Stimulated activated CD4-positive, alpha-beta T cell treated with anti-CD3 and anti-CD28 coated beads, Interleukin-4, amount 100 ng/mL, for 24 hours (primary cell): ENCODE measurements around the gene CCDC157.
A peak's percentile ranks its signal among the peaks of the same experiment; 100 is the strongest.

Experiments used
- DNase-seq: peaks from one replicate; pipeline ENCODE4 v3.0.0-alpha.2; 2020

Gene CCDC157

GRCh38 chr22:30357650-30358215 lies 926 bp downstream of the CCDC157 start:
- no peak for DNase-seq

GRCh38 chr22:30358541-30358940 lies 1.7 kb downstream of the CCDC157 start:
- no peak for DNase-seq

GRCh38 chr22:30361916-30362650 lies 5.3 kb downstream of the CCDC157 start:
- no peak for DNase-seq

- no peak for DNase-seq
These were observed 6.0 kb downstream of the CCDC157 start for GRCh38 chr22:30362651-30363281.

GRCh38 chr22:30365891-30366290 lies 9.1 kb downstream of the CCDC157 start:
- DNase-seq = no peak

- DNase-seq = no peak
These were observed 11.6 kb downstream of the CCDC157 start for GRCh38 chr22:30368420-30368819.

- no peak for DNase-seq
These were observed 13.9 kb downstream of the CCDC157 start for GRCh38 chr22:30370641-30371230.

GRCh38 chr22:30371321-30371720 lies 14.5 kb downstream of the CCDC157 start:
- DNase-seq = no peak

- DNase-seq = no peak
These were observed 15.2 kb downstream of the CCDC157 start for GRCh38 chr22:30371981-30372380.

- DNase-seq = no peak
These were observed 16.1 kb downstream of the CCDC157 start for GRCh38 chr22:30372915-30373314.

- no peak for DNase-seq
These were observed 16.8 kb downstream of the CCDC157 start for GRCh38 chr22:30373331-30374325.

- DNase-seq = no peak
These were observed 18.6 kb downstream of the CCDC157 start for GRCh38 chr22:30375312-30375849.

- DNase-seq = no peak
These were observed 23.2 kb downstream of the CCDC157 start for GRCh38 chr22:30380011-30380410.

GRCh38 chr22:30381264-30381663 lies 24.5 kb downstream of the CCDC157 start:
- no peak for DNase-seq

GRCh38 chr22:30382340-30382739 lies 25.5 kb downstream of the CCDC157 start:
- DNase-seq = no peak

GRCh38 chr22:30383061-30383460 lies 26.3 kb downstream of the CCDC157 start:
- no peak for DNase-seq

- DNase-seq = no peak
These were observed 29.1 kb downstream of the CCDC157 start for GRCh38 chr22:30385942-30386341.

GRCh38 chr22:30386608-30386959 lies 29.8 kb downstream of the CCDC157 start:
- DNase-seq = no peak

GRCh38 chr22:30386960-30387827 lies 30.4 kb downstream of the CCDC157 start, which contains the start of gene RNF215:
Gene RNF215, minus strand, starts transcription at chr22:30387411. Its CDS starts 98 bp downstream, at chr22:30387313.
- peak; percentile 77 for DNase-seq

GRCh38 chr22:30390974-30391691 lies 34.3 kb downstream of the CCDC157 start:
- peak; percentile 83 for DNase-seq
